Measurements from ENCODE around the gene ZFC3H1.

ZFC3H1 gene

GRCh38 chr12:71621938-71622337, 41.7 kb downstream of the ZFC3H1 start:
- no peak for DNase-seq (ENCODE audit: low read depth)
- TF ChIP-seq, protein P1, sequence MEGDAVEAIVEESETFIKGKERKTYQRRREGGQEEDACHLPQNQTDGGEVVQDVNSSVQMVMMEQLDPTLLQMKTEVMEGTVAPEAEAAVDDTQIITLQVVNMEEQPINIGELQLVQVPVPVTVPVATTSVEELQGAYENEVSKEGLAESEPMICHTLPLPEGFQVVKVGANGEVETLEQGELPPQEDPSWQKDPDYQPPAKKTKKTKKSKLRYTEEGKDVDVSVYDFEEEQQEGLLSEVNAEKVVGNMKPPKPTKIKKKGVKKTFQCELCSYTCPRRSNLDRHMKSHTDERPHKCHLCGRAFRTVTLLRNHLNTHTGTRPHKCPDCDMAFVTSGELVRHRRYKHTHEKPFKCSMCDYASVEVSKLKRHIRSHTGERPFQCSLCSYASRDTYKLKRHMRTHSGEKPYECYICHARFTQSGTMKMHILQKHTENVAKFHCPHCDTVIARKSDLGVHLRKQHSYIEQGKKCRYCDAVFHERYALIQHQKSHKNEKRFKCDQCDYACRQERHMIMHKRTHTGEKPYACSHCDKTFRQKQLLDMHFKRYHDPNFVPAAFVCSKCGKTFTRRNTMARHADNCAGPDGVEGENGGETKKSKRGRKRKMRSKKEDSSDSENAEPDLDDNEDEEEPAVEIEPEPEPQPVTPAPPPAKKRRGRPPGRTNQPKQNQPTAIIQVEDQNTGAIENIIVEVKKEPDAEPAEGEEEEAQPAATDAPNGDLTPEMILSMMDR (IDR thresholded peaks at IDR 0.05; ENCODE audit: low read length, missing control alignments) = no peak

DNA sequence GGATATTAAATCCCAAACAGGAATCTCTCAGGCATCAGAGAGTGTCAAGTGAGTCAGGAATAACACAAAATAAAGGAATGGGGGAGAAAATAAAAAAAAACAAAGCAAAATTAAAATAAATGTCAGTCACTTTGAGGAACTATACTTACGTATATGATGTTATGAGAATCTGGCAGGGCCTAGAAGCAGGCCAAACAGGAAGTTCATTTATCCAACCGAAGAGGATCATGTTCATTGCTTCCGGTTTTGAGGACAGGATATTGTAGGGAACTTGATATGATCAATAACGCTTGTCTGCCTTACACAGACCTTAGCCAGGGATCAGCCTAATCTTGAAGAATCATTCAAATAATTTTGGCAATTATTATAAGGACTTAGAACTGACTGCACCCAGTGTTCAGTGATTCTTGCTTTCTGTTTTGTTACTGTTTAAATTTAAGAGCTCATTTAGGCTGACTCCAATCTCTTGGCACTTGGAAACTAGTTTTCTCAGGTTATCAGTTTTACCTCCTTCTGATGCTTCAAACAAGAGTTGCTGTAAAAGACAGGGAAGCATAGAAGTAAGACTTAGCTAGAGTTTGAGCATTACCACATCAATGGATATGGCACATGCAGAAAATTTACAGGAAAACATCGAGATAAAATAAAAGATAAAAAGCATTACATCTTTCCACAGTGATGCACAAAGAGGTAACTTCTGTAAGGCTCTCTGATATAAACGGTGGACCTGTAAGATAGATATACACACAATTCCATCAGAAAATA, 53.4 kb downstream of the ZFC3H1 start:
- TF ChIP-seq, protein P1 (IDR thresholded peaks at IDR 0.05; ENCODE audit: low read length, missing control alignments) = no peak
- no peak for DNase-seq (ENCODE audit: low read depth)
- no peak overlapping the region for H3K4me3 ChIP-seq (replicated peaks; ENCODE audit: low read depth, low read length)

More at GRCh38 chr12:71621938-71622337, 41.7 kb downstream of the ZFC3H1 start:
- no peak overlapping the region for H3K4me3 ChIP-seq (replicated peaks; ENCODE audit: low read depth, low read length)

GRCh38 chr12:71607494-71608330, 55.9 kb downstream of the ZFC3H1 start:
- no peak for DNase-seq (ENCODE audit: low read depth)
- TF ChIP-seq, protein P1 (IDR thresholded peaks at IDR 0.05; ENCODE audit: low read length, missing control alignments) = no peak
- H3K4me3 ChIP-seq (replicated peaks; ENCODE audit: low read depth, low read length) = no peak overlapping the region

- DNase-seq (ENCODE audit: low read depth) = no peak
- TF ChIP-seq, protein P1 (IDR thresholded peaks at IDR 0.05; ENCODE audit: low read length, missing control alignments) = no peak
- no peak overlapping the region for H3K4me3 ChIP-seq (replicated peaks; ENCODE audit: low read depth, low read length)
These were observed 58.6 kb downstream of the ZFC3H1 start for GRCh38 chr12:71605039-71605438.

DNA sequence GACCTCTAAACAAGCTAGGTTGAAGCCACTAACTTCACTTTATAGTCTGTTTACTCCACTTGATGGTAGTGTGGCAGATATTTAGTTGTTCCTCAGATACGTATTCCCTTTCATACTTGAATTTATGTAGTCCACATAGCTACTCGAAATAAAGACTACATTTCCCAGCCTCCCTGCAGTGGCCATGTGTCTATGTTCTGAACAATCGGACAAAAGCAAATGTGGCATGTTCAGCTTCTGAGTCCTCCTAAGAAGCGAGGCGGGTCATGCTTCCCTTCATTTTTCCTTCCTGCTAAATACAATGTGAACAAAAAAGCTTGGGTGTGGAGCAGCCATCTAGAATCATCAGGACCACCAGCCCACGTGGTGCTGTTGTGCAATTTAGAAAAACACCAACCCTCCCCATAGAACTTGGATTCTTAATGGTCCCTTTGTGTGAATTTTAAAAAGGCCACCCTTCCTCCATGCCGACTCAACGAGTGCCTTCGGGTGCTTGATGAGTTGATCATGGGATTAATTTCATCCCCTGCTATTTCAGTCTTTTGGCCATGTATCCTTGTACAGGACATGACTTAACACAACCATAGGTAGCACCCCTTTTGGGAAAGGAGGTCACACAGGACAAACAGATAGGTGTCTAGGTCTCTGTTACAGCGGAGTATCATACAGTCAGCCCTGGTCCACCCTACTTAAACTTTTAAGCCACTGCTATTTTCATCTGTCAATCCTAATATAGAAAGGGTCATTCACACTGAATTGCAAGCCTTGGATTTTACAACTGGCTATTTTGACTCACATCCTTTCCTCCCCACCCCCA, 60.7 kb downstream of the ZFC3H1 start:
- DNase-seq (ENCODE audit: low read depth) = no peak
- TF ChIP-seq, protein P1 (IDR thresholded peaks at IDR 0.05; ENCODE audit: low read length, missing control alignments) = no peak
- no peak overlapping the region for H3K4me3 ChIP-seq (replicated peaks; ENCODE audit: low read depth, low read length)

DNA sequence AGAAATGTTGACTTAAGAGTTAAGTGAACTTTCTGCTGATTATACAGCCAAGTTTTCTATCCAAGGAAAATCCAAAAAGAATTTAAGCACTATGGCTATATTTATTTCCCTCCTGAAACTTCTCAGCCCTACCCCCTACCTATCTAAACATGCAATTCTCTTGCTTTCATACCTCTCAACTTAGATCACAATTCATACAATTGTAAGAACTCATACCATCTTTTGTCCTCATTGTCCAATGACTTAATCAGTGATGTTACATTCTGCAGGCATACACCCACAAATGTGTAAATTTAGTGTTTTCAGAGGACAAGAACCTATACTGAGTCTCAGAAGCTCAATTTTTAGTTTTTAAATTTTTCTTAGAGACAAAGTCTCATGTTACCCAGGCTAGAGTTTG, 62.1 kb downstream of the ZFC3H1 start:
- no peak for DNase-seq (ENCODE audit: low read depth)
- TF ChIP-seq, protein P1 (IDR thresholded peaks at IDR 0.05; ENCODE audit: low read length, missing control alignments) = no peak
- no peak overlapping the region for H3K4me3 ChIP-seq (replicated peaks; ENCODE audit: low read depth, low read length)
